PC-9 (cell line): ENCODE measurements around the gene CPEB1. TPM values are rescaled to one million over a fixed set of nuclear protein-coding genes. Genes with fewer than 3 reads are reported as not detected.

Experiments used
- BruUV-seq: library from RNA; stranded (reverse); fragments of 400-500 nt; replicated peaks from 2 replicates; lab custom pipeline; 2021; lab: Mats Ljungman, UMichigan
- CTCF ChIA-PET: fragments of 300-600 bp; sonication (Branson Sonifier 250); formaldehyde crosslinking; loops from one replicate; lab custom pipeline; 2022; ENCODE audit warnings: antibody characterized with exemption; lab: Charles Lee
- POLR2A ChIA-PET: fragments of 300-600 bp; sonication (Branson Sonifier 250); formaldehyde crosslinking; loops from one replicate; lab custom pipeline; 2022; ENCODE audit warnings: antibody characterized with exemption; ENCODE audit not compliant: unreplicated experiment; lab: Charles Lee
- DNase-seq, 2 experiments: peaks; one replicate each; pipeline versions ENCODE4 v3.0.0 to v3.0.0-alpha.2; 2015 to 2022; ENCODE audit warnings: mixed read lengths in 1 of 2
- H2AFZ ChIP-seq: fragments of 200-600 bp; sonication (generic); 2 replicates; pipeline ENCODE4 v1.8.1; 2017; ENCODE audit warnings: antibody characterized with exemption
- H3F3A ChIP-seq: fragments of 200-600 bp; sonication (generic); 2 replicates; pipeline ENCODE4 v1.8.1; 2017; ENCODE audit warnings: antibody characterized with exemption, mild to moderate bottlenecking, low read depth; ENCODE audit not compliant: insufficient read depth
- H3K27ac ChIP-seq: fragments of 200-600 bp; sonication (generic); 2 replicates; pipeline ENCODE4 v1.6.1; 2016; ENCODE audit warnings: mixed run types
- H3K27me3 ChIP-seq: fragments of 200-600 bp; sonication (generic); 2 replicates; pipeline ENCODE4 v1.6.1; 2016; ENCODE audit warnings: low read depth, mixed run types; ENCODE audit not compliant: insufficient read depth
- H3K36me3 ChIP-seq: fragments of 200-600 bp; sonication (generic); 2 replicates; pipeline ENCODE4 v1.6.1; 2016; ENCODE audit warnings: low read depth, mixed run types
- H3K4me1 ChIP-seq: fragments of 200-600 bp; sonication (generic); replicated peaks from 2 replicates; pipeline ENCODE4 v1.6.1; 2016; ENCODE audit warnings: mixed run types; ENCODE audit not compliant: insufficient read depth
- H3K4me2 ChIP-seq: fragments of 200-600 bp; sonication (generic); 2 replicates; pipeline ENCODE4 v1.6.1; 2017; ENCODE audit warnings: mixed run types
- H3K4me3 ChIP-seq: fragments of 200-600 bp; sonication (generic); 2 replicates; pipeline ENCODE4 v1.6.1; 2016; ENCODE audit warnings: mixed run types
- H3K79me2 ChIP-seq: fragments of 200-600 bp; sonication (generic); 2 replicates; pipeline ENCODE4 v1.6.1; 2017; ENCODE audit warnings: low read depth, mixed run types
- H3K9me2 ChIP-seq: fragments of 200-600 bp; sonication (generic); 2 replicates; pipeline ENCODE4 v1.8.1; 2017; ENCODE audit warnings: mild to moderate bottlenecking; ENCODE audit not compliant: insufficient read depth
- H3K9me3 ChIP-seq: fragments of 200-600 bp; sonication (generic); 2 replicates; pipeline ENCODE4 v1.8.1; 2016; ENCODE audit warnings: low read depth; ENCODE audit not compliant: insufficient read depth
- H4K20me1 ChIP-seq: fragments of 200-600 bp; sonication (generic); 2 replicates; pipeline ENCODE4 v1.8.1; 2017; ENCODE audit not compliant: insufficient read depth
- EZH2 ChIP-seq: fragments of 200-600 bp; sonication (generic); IDR thresholded peaks from 2 replicates; pipeline ENCODE4 v1.8.0; 2017; ENCODE audit warnings: antibody characterized with exemption, low read depth
- intact Hi-C: fragments of 100-400 bp; cut with micrococcal nuclease; formaldehyde crosslinking; loops from one replicate; pipeline ENCODE4 v1.10.0; 2022; ENCODE audit not compliant: unreplicated experiment
- total RNA-seq: library from RNA; stranded (reverse); gene quantifications from 2 replicates; pipeline ENCODE4 v1.2.3, GENCODE V29; 2021
- TF ChIP-seq, protein P1 (sequence below): fragments of 200-600 bp; sonication (generic); conservative IDR thresholded peaks from 2 replicates; pipeline ENCODE4 v1.6.1; 2017; ENCODE audit warnings: mixed run types, antibody characterized with exemption, mild to moderate bottlenecking, moderate library complexity

The CPEB1 gene
- total RNA-seq, 1 experiment from 2014 or later = not detected

DNA sequence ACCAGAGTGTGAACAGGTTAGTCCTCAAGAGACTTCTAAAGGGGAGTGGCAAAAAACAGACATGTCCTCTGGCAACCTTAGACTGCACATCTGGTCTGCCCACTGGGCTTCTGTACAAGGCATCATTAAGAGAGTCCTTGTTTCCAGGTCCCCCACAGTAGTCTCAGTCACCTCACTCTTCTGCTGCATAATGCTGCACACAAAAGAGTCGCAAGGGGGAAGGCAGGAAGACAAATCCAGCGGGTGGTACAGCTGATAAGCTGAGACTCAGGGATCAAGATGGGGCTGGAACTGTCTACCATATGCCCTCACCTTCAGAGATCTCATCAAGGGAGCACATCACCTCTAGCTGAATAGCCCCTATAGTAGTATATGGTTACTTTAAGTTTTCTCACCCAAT lies 79.5 kb downstream of the CPEB1 start:
- BruUV-seq = no TSS peak
- intact Hi-C loops = no loop called here

DNA sequence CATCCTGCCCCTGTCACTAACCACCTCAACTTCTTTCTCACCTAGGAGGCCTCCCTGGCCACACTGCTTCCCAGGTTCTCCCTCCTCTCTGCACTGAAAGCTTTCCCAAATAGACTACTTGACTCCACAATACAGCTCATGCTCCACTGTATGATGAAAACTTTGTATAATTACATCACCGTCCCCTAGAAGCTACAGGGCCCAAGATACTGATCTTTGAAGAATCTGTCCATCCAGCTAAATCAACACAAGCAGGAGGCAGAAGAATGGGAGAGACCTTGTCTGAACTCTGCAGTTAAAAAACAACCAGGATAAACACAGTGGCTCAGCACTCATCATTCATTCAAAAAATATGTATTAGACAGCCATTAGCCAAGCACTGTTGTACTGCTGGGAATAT lies 80.5 kb downstream of the CPEB1 start:
- no peak for TF ChIP-seq EZH2
- TF ChIP-seq, protein P1, sequence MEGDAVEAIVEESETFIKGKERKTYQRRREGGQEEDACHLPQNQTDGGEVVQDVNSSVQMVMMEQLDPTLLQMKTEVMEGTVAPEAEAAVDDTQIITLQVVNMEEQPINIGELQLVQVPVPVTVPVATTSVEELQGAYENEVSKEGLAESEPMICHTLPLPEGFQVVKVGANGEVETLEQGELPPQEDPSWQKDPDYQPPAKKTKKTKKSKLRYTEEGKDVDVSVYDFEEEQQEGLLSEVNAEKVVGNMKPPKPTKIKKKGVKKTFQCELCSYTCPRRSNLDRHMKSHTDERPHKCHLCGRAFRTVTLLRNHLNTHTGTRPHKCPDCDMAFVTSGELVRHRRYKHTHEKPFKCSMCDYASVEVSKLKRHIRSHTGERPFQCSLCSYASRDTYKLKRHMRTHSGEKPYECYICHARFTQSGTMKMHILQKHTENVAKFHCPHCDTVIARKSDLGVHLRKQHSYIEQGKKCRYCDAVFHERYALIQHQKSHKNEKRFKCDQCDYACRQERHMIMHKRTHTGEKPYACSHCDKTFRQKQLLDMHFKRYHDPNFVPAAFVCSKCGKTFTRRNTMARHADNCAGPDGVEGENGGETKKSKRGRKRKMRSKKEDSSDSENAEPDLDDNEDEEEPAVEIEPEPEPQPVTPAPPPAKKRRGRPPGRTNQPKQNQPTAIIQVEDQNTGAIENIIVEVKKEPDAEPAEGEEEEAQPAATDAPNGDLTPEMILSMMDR = no peak
- Histone ChIP-seq H3F3A (no peaks in the 10 kb centered on the region), H3K79me2 (no peaks in the 10 kb centered on the region), H2AFZ (no peak overlapping the region), H3K36me3 (no peaks in the 10 kb centered on the region), H3K9me3 (no peaks in the 10 kb centered on the region), H3K4me3 (no peak overlapping the region), H3K27ac (no peak overlapping the region), H3K4me1 (no peaks in the 10 kb centered on the region), H3K4me2 (no peak overlapping the region), H3K9me2 (no peaks in the 10 kb centered on the region), H4K20me1 (no peaks in the 10 kb centered on the region), H3K27me3 (peaks cover 23% of the 10 kb centered on the region)
- no TSS peak for BruUV-seq
- no peak for DNase-seq
- CTCF ChIA-PET = no interaction called here
- intact Hi-C loops = no loop called here
- POLR2A ChIA-PET = no interaction called here

More for the DNA sequence above, 79.5 kb downstream of the CPEB1 start:
- no peaks in the 10 kb centered on the region for H3K9me3 ChIP-seq
- H3F3A ChIP-seq = no peaks in the 10 kb centered on the region
- no peak for DNase-seq
- no peak overlapping the region for H2AFZ ChIP-seq
- POLR2A ChIA-PET = no interaction called here
- H3K4me2 ChIP-seq = no peak overlapping the region
- no peaks in the 10 kb centered on the region for H3K4me1 ChIP-seq
- no peaks in the 10 kb centered on the region for H4K20me1 ChIP-seq
- no peaks in the 10 kb centered on the region for H3K36me3 ChIP-seq
- no peaks in the 10 kb centered on the region for H3K79me2 ChIP-seq
- H3K27ac ChIP-seq = no peak overlapping the region
- H3K9me2 ChIP-seq = no peaks in the 10 kb centered on the region
- TF ChIP-seq EZH2 = no peak
- TF ChIP-seq, protein P1 = no peak
- CTCF ChIA-PET = no interaction called here
- no peak overlapping the region for H3K4me3 ChIP-seq
- H3K27me3 ChIP-seq = peaks cover 23% of the 10 kb centered on the region

DNA sequence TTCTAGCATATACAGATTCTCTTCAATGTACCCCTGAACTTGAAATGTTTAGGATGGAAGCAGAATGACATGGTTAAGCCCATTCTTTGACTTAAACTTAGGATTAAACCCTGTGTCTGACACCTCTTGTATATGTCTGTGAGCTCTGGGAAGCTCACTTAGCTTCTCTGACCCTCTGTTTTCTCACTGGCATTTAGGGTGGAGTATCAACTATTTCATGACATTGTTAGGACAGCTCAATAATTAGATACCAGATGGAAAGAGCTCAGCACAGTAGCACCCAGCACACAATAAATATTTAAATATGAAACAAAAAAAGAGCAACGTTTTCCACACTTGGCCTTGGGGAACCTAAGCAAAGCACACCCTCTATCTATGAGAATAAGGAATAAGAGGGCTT lies 88.7 kb downstream of the CPEB1 start:
- H3K9me3 ChIP-seq = no peaks in the 10 kb centered on the region
- H3K9me2 ChIP-seq = no peaks in the 10 kb centered on the region
- POLR2A ChIA-PET = no interaction called here
- no peaks in the 10 kb centered on the region for H3K79me2 ChIP-seq
- no peak for DNase-seq
- no peak overlapping the region for H3K4me2 ChIP-seq
- no peak overlapping the region for H3K27ac ChIP-seq
- H4K20me1 ChIP-seq = no peaks in the 10 kb centered on the region
- no peak overlapping the region for H2AFZ ChIP-seq
- H3K36me3 ChIP-seq = no peaks in the 10 kb centered on the region
- H3K4me3 ChIP-seq = no peak overlapping the region
- no TSS peak for BruUV-seq
- H3K27me3 ChIP-seq = 0 out of 2 replicates have a peak, but pooled peaks cover 8% of the 10 kb centered on the region
- intact Hi-C loops = no loop called here
- no peaks in the 10 kb centered on the region for H3K4me1 ChIP-seq
- H3F3A ChIP-seq = no peaks in the 10 kb centered on the region
- CTCF ChIA-PET = no interaction called here
- TF ChIP-seq, protein P1 = no peak
- TF ChIP-seq EZH2 = no peak
